Measurements from ENCODE around the gene ENGASE.

ENGASE gene

DNA sequence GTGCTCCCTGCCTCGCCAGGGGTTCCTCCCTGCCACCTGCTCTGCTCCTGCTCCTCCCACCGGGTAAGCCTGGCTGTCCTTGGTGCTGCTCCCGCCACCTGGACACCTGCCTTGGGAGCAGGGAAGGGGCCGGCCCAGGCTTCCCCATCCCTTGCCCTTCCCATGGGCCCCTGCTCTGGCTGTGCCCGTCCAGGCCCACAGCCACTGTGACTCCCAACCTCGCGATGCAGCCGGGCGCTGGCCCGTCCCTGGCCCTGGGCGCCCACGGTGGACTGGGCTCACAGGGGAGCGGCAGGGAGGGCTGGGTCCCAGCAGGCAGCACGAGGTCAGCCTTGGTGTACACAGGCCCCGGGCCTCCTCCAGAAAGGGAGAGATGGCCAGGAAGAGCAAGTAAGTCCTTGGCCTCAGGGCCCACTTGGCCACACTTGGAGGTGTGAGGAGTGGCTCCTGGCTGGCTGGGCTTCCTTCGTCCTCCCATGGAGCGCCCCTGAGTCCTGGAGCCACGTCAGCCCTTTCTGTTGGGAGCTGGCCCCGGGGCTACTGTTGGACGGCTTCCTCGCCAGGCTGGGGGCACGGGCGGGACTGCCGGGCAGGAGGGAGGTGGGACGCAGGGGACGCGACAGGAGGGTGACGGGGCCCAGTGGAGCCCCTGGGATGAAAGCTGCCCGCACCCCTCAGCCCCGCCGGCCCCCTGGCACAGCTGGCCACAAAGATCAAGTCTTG is 15.3 kb downstream of the ENGASE start:
- no peak for DNase-seq (ENCODE audit: low read depth)
- TF ChIP-seq, protein P1, sequence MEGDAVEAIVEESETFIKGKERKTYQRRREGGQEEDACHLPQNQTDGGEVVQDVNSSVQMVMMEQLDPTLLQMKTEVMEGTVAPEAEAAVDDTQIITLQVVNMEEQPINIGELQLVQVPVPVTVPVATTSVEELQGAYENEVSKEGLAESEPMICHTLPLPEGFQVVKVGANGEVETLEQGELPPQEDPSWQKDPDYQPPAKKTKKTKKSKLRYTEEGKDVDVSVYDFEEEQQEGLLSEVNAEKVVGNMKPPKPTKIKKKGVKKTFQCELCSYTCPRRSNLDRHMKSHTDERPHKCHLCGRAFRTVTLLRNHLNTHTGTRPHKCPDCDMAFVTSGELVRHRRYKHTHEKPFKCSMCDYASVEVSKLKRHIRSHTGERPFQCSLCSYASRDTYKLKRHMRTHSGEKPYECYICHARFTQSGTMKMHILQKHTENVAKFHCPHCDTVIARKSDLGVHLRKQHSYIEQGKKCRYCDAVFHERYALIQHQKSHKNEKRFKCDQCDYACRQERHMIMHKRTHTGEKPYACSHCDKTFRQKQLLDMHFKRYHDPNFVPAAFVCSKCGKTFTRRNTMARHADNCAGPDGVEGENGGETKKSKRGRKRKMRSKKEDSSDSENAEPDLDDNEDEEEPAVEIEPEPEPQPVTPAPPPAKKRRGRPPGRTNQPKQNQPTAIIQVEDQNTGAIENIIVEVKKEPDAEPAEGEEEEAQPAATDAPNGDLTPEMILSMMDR (conservative IDR thresholded peaks at IDR 0.05; ENCODE audit: low read depth, low read length): no peak
- no peak overlapping the region for H3K4me3 ChIP-seq (ENCODE audit: low read length)

DNA sequence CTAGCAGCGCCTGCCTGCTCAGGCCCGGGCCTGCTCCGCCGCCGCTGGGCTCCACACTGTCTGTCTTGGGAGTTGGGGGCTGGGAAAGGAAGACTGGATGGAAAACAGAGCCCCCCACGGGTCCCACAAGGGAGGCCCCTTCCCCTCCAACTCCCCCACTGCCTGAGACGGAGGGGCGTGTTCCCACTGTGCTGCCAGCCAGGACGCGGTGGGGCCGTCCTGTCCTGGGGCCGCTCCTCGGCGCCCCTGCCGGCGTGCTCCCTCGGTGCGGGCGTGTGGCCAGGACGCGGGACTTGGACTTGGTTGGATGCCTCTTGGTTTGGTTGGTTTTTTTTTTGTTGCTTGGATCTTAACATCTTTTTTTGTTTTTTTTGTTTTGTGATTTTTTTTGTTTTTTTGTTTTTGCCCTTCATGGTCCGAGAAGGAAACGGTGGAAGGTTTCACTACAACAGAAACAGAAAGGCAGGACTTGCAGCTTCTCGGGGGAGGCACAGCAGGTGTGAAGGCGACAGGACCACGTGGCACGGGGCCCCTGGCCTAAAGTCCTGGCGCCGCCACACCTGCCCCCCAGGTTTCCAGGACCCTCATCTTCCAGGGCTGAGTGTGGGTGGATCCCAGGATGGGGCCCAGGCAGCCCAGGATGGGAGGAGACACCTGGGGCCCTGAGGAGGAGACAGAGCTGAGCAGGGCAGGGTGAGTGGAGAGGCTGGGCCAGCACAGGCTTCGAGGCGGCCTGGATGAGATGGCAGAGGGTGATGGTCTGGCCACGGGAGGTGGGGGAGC is 16.0 kb downstream of the ENGASE start:
- H3K4me3 ChIP-seq (ENCODE audit: low read length): no peak overlapping the region
- TF ChIP-seq, protein P1 (conservative IDR thresholded peaks at IDR 0.05; ENCODE audit: low read depth, low read length): no peak
- no peak for DNase-seq (ENCODE audit: low read depth)

DNA sequence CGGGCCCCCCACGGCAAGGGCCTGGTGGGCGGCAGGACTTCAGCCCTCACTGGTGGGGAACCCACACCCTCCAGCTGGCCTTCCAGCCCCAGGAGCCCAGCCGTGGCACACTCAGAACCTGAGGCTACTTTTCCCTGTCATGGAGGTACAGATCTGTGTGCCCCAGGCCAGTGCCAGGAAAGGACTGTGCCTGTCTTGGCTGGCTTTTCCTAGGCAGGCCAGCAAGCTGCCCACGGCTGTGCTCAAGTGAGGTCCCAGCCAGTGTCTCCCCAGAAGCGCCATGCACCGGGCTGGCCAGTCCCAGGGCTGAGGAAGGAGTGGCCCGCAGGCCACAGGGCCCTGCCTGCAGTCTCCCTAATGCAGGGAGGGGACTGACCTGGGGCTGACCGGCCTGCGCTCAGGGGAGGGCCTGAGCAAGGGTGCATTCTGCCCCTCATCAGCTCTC is 16.6 kb downstream of the ENGASE start:
- H3K4me3 ChIP-seq (ENCODE audit: low read length): no peak overlapping the region
- TF ChIP-seq, protein P1 (conservative IDR thresholded peaks at IDR 0.05; ENCODE audit: low read depth, low read length): no peak
- DNase-seq (ENCODE audit: low read depth): no peak

DNA sequence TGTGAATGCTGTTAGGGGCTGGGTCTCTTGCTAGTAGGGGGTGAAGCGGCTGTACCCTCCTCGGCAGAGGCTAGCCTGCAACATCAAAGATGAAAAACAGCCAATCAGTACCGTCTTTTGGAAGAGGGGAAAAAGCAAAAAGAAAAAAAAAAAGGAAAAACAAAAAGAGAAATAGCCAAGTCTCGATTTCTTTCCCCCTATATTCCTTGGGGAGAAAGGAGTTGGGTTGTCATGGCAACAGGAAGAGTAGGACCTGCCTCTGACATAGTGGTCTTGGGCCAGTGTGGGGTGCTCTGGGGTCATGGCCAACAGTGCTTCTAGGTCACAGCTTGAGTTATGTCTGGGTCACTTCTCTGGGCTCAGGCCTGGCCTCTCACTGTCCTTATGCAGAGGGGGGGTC is 17.9 kb downstream of the ENGASE start:
- no peak overlapping the region for H3K4me3 ChIP-seq (ENCODE audit: low read length)
- TF ChIP-seq, protein P1 (conservative IDR thresholded peaks at IDR 0.05; ENCODE audit: low read depth, low read length): no peak
- no peak for DNase-seq (ENCODE audit: low read depth)

DNA sequence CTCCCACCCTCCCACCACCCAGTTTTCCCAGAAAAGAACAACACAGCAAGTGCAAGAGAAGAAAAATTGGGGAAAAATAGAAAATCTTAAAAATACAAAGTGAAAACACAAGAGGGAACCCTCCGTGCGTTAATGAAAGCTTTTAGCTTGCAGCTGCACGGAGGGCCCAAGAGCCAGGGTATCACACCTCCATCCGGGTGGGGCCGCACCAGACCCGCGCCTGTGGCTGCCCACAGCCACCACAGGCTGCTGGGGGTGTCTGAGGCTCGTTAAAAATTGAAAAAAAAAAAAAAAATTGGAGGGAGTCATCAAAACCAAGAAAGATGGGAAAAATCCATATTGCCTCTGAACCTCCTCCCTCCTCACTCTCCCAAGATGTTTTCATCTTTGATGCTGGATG is 18.6 kb downstream of the ENGASE start:
- no peak for DNase-seq (ENCODE audit: low read depth)
- H3K4me3 ChIP-seq (ENCODE audit: low read length): no peak overlapping the region
- TF ChIP-seq, protein P1 (conservative IDR thresholded peaks at IDR 0.05; ENCODE audit: low read depth, low read length): no peak

DNA sequence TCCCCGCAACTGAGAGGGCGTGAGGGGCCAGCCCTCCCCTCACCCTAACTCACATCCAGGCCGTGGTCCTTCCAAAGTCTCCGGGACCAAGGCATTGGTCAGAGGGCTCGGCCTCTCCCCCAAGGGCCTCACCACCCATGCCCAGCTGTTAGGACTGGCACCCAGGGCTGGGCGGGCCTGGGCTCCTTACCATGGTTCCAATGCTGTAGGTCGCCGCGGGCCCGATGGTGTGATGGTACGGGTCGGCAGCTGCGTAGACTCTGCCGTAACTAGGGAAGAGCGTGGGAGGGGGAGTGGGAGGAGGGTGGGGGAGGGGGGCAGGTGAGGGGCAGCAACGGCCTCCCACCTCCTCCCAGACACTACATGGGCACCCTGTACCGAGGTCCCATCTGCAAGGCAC is 19.6 kb downstream of the ENGASE start:
- DNase-seq (ENCODE audit: low read depth): no peak
- TF ChIP-seq, protein P1 (conservative IDR thresholded peaks at IDR 0.05; ENCODE audit: low read depth, low read length): no peak
- H3K4me3 ChIP-seq (ENCODE audit: low read length): no peak overlapping the region

Data from retinal pigment epithelial cell (primary cell).